ENCODE results near the gene LTC4S.
"Not testable (repeated sequence)": the region's sequence is repeated elsewhere in the genome, so short reads cannot be mapped to it uniquely, and the experiment has no call there.

The LTC4S gene

GRCh38 chr5:179769271-179769670 lies 24.5 kb upstream of the LTC4S start:
- DNase-seq (ENCODE audit: low read depth in 2 of 2): no peak

- no peak for DNase-seq (ENCODE audit: low read depth in 2 of 2)
These were observed 24.0 kb upstream of the LTC4S start for GRCh38 chr5:179769796-179770195.

GRCh38 chr5:179771311-179771895 lies 22.4 kb upstream of the LTC4S start:
- DNase-seq (ENCODE audit: low read depth in 2 of 2): no peak

GRCh38 chr5:179772351-179772750 lies 21.4 kb upstream of the LTC4S start:
- no peak for DNase-seq (ENCODE audit: low read depth in 2 of 2)

- DNase-seq (ENCODE audit: low read depth in 2 of 2): no peak
These were observed 20.1 kb upstream of the LTC4S start for GRCh38 chr5:179773686-179774040.

- no peak for DNase-seq (ENCODE audit: low read depth in 2 of 2)
These were observed 19.3 kb upstream of the LTC4S start for GRCh38 chr5:179774442-179774841.

GRCh38 chr5:179776411-179776938 lies 17.3 kb upstream of the LTC4S start:
- no peak for DNase-seq (ENCODE audit: low read depth in 2 of 2)

GRCh38 chr5:179777456-179777855 lies 16.3 kb upstream of the LTC4S start:
- DNase-seq (ENCODE audit: low read depth in 2 of 2): no peak

- no peak for DNase-seq (ENCODE audit: low read depth in 2 of 2)
These were observed 15.9 kb upstream of the LTC4S start for GRCh38 chr5:179777909-179778308.

- DNase-seq (ENCODE audit: low read depth in 2 of 2): no peak
These were observed 15.2 kb upstream of the LTC4S start for GRCh38 chr5:179778591-179778990.

GRCh38 chr5:179779826-179780225 lies 14.0 kb upstream of the LTC4S start:
- DNase-seq (ENCODE audit: low read depth in 2 of 2): no peak

GRCh38 chr5:179780362-179780761 lies 13.4 kb upstream of the LTC4S start:
- DNase-seq (ENCODE audit: low read depth in 2 of 2): no peak

- DNase-seq (ENCODE audit: low read depth in 2 of 2): no peak
These were observed 11.9 kb upstream of the LTC4S start for GRCh38 chr5:179781846-179782245.

GRCh38 chr5:179783128-179783527 lies 10.7 kb upstream of the LTC4S start:
- DNase-seq (ENCODE audit: low read depth in 2 of 2): no peak

GRCh38 chr5:179786861-179787260 lies 6.9 kb upstream of the LTC4S start:
- no peak for DNase-seq (ENCODE audit: low read depth in 2 of 2)

- no peak for DNase-seq (ENCODE audit: low read depth in 2 of 2)
These were observed 5.5 kb upstream of the LTC4S start for GRCh38 chr5:179788193-179788854.

GRCh38 chr5:179789278-179789677 lies 4.5 kb upstream of the LTC4S start:
- not testable (repeated sequence) for DNase-seq (ENCODE audit: low read depth in 2 of 2)

GRCh38 chr5:179791881-179792611 lies 1.7 kb upstream of the LTC4S start:
- DNase-seq (ENCODE audit: low read depth in 2 of 2): no peak

GRCh38 chr5:179792612-179793467 lies 946 bp upstream of the LTC4S start:
- no peak for DNase-seq (ENCODE audit: low read depth in 2 of 2)

- DNase-seq (ENCODE audit: low read depth in 2 of 2): no peak
These were observed 385 bp downstream of the LTC4S start for GRCh38 chr5:179794171-179794570.

- no peak for DNase-seq (ENCODE audit: low read depth in 2 of 2)
These were observed 789 bp downstream of the LTC4S start for GRCh38 chr5:179794575-179794974.

Measured in fibroblast of skin of left biceps (primary cell).